Panc1 (cell line): ENCODE measurements around the gene TARS1. TPM values are rescaled to one million over a fixed set of nuclear protein-coding genes. Genes with fewer than 3 reads are reported as not detected.

Experiments used
- ATAC-seq: fragments of 200-7000 bp; cut with Tn5 transposase; 2 replicates; pipeline ENCODE4 v1.9.1; 2020; ENCODE audit warnings: mild to moderate bottlenecking, moderate library complexity
- BruUV-seq: library from RNA; stranded (reverse); fragments of 400-500 nt; replicated peaks from 2 replicates; lab custom pipeline; 2021; lab: Mats Ljungman, UMichigan
- CTCF ChIA-PET: fragments of 300-600 bp; sonication (Branson Sonifier 250); formaldehyde crosslinking; loops from one replicate; lab custom pipeline; 2022; ENCODE audit warnings: antibody characterized with exemption; lab: Charles Lee
- POLR2A ChIA-PET: fragments of 300-600 bp; sonication (Branson Sonifier 250); formaldehyde crosslinking; loops from one replicate; lab custom pipeline; 2022; ENCODE audit warnings: antibody characterized with exemption; lab: Charles Lee
- DNase-seq: peaks from one replicate; pipeline ENCODE4 v3.0.0-alpha.2; 2010; ENCODE audit warnings: low read depth, low spot score
- H3K27ac ChIP-seq: 2 replicates; pipeline ENCODE4 v1.5.1; 2011; ENCODE audit warnings: mild to moderate bottlenecking, low read length, inconsistent platforms
- H3K27me3 ChIP-seq: fragments of 200-500 bp; sonication (Bioruptor generic); 2 replicates; pipeline ENCODE4 v1.6.0; 2014; ENCODE audit warnings: low read length, inconsistent platforms; ENCODE audit not compliant: control insufficient read depth, insufficient read depth
- H3K36me3 ChIP-seq: fragments of 200-500 bp; sonication (Bioruptor generic); 2 replicates; pipeline ENCODE4 v1.5.1; 2014; ENCODE audit warnings: inconsistent platforms, mild to moderate bottlenecking, low read length, moderate library complexity; ENCODE audit not compliant: control insufficient read depth, insufficient read depth
- H3K4me1 ChIP-seq: 2 replicates; pipeline ENCODE4 v1.5.1; 2011; ENCODE audit warnings: inconsistent platforms, mild to moderate bottlenecking, low read length, moderate library complexity; ENCODE audit not compliant: control insufficient read depth, insufficient read depth
- H3K4me3 ChIP-seq, 2 experiments: 2 replicates each; pipeline ENCODE4 v1.5.1; 2011 to 2012; ENCODE audit warnings: low read depth in 2 of 2, low read length in 2 of 2, mild to moderate bottlenecking in 2 of 2, inconsistent platforms in 1 of 2, moderate library complexity in 1 of 2
- H3K9me3 ChIP-seq: fragments of 200-500 bp; sonication (Bioruptor generic); 2 replicates; pipeline ENCODE4 v1.5.1; 2014; ENCODE audit warnings: low read depth, mild to moderate bottlenecking, inconsistent platforms, low read length, moderate library complexity; ENCODE audit not compliant: control insufficient read depth, insufficient read depth
- CTCF ChIP-seq: fragments of 450-650 bp; IDR thresholded peaks from 2 replicates; pipeline ENCODE4 v1.5.1; 2017; ENCODE audit warnings: mild to moderate bottlenecking
- POLR2AphosphoS5 ChIP-seq: IDR thresholded peaks from 2 replicates; pipeline ENCODE4 v1.6.1; 2012; ENCODE audit warnings: mild to moderate bottlenecking, low read depth, low read length, moderate library complexity
- SIN3A ChIP-seq: IDR thresholded peaks from 2 replicates; pipeline ENCODE4 v1.6.1; 2012; ENCODE audit warnings: low read depth, mild to moderate bottlenecking, low read length, moderate library complexity, borderline replicate concordance; ENCODE audit not compliant: insufficient read depth
- TCF7L2 ChIP-seq: IDR thresholded peaks from 2 replicates; pipeline ENCODE4 v1.6.1; 2011; ENCODE audit warnings: mild to moderate bottlenecking, low read depth, low read length, inconsistent platforms
- in situ Hi-C: cut with HindIII; loops from 2 replicates; pipeline ENCODE4 v1.10.0; 2016; ENCODE audit warnings: low sequenced_read_pairs, low pct_unique_long_range_greater_than_20kb
- intact Hi-C: fragments of 100-400 bp; cut with micrococcal nuclease; formaldehyde crosslinking; loops from one replicate; pipeline ENCODE4 v1.10.0; 2022; ENCODE audit not compliant: unreplicated experiment
- total RNA-seq: library from RNA; stranded (reverse); gene quantifications from one replicate; pipeline ENCODE4 v1.2.1, GENCODE V29; 2021; ENCODE audit not compliant: unreplicated experiment
- TF ChIP-seq, protein P1 (sequence below), 2 experiments: IDR thresholded peaks; 2 replicates each; pipeline ENCODE4 v1.6.1; 2011 to 2012; ENCODE audit warnings: low read depth in 2 of 2, control low read depth in 1 of 2, low read length in 1 of 2, mild to moderate bottlenecking in 1 of 2, moderate library complexity in 1 of 2; ENCODE audit not compliant: insufficient read depth in 1 of 2

The TARS1 gene
- total RNA-seq, 1 experiment from 2014 or later: 258 TPM

- BruUV-seq: no TSS peak
- peaks cover 3% of the 10 kb centered on the region; the same call in 1 of the 2 replicates for H3K36me3 ChIP-seq
- ATAC-seq: no peak
- H3K27ac ChIP-seq: no peak overlapping the region
- H3K9me3 ChIP-seq: no peaks in the 10 kb centered on the region
- ChIA-PET CTCF (no interaction called here), POLR2A (no interaction called here)
- no peak overlapping the region for H3K4me3 ChIP-seq
- H3K27me3 ChIP-seq: no peaks in the 10 kb centered on the region
- H3K4me1 ChIP-seq: no peaks in the 10 kb centered on the region
- no peak for DNase-seq
- intact Hi-C loops (loop anchor here (10.0 kb wide), 1 partner anchor 455 kb away; the partner anchor contains the start of gene RXFP3), in situ Hi-C loops (no loop called here)
- TF ChIP-seq POLR2AphosphoS5 (no peak), SIN3A (no peak), TCF7L2 (no peak), CTCF (no peak)
- TF ChIP-seq, protein P1, sequence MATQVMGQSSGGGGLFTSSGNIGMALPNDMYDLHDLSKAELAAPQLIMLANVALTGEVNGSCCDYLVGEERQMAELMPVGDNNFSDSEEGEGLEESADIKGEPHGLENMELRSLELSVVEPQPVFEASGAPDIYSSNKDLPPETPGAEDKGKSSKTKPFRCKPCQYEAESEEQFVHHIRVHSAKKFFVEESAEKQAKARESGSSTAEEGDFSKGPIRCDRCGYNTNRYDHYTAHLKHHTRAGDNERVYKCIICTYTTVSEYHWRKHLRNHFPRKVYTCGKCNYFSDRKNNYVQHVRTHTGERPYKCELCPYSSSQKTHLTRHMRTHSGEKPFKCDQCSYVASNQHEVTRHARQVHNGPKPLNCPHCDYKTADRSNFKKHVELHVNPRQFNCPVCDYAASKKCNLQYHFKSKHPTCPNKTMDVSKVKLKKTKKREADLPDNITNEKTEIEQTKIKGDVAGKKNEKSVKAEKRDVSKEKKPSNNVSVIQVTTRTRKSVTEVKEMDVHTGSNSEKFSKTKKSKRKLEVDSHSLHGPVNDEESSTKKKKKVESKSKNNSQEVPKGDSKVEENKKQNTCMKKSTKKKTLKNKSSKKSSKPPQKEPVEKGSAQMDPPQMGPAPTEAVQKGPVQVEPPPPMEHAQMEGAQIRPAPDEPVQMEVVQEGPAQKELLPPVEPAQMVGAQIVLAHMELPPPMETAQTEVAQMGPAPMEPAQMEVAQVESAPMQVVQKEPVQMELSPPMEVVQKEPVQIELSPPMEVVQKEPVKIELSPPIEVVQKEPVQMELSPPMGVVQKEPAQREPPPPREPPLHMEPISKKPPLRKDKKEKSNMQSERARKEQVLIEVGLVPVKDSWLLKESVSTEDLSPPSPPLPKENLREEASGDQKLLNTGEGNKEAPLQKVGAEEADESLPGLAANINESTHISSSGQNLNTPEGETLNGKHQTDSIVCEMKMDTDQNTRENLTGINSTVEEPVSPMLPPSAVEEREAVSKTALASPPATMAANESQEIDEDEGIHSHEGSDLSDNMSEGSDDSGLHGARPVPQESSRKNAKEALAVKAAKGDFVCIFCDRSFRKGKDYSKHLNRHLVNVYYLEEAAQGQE (IDR thresholded peaks at IDR 0.05; ENCODE audit: insufficient read depth in 1 of 2, low read depth in 2 of 2, low read length in 1 of 2): no peak
These were observed 38.5 kb downstream of the TARS1 start for GRCh38 chr5:33479311-33479710.

DNA sequence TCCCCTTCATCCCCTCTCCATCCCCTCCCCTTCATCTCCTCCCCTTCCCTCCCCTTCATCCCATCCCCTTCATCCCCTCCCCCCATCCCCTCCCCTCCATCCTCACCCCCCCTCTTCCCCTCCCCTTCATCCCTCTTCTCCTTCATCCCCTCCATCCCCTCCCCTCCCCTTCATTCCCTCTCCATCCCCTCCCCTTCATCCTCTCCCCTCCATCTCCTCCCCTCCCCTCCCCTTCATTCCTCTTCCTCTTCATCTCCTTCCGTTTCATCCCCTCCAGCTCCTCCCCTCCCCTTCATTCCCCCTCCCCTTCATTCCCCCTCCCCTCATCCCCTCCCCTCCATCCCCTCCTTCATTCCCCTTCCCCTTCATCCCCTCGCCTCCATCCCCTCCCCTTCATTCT, 40.1 kb downstream of the TARS1 start:
- no peak overlapping the region for H3K4me3 ChIP-seq
- DNase-seq (no peak), ATAC-seq (no peak)
- no peak overlapping the region for H3K27ac ChIP-seq
- in situ Hi-C loops: no loop called here
- ChIA-PET POLR2A (no interaction called here), CTCF (no interaction called here)
- H3K9me3 ChIP-seq: no peaks in the 10 kb centered on the region
- intact Hi-C loops: no loop called here
- no peaks in the 10 kb centered on the region for H3K36me3 ChIP-seq
- no TSS peak for BruUV-seq
- TF ChIP-seq SIN3A (no peak), POLR2AphosphoS5 (no peak), TCF7L2 (no peak), CTCF (no peak)
- TF ChIP-seq, protein P1 (IDR thresholded peaks at IDR 0.05; ENCODE audit: insufficient read depth in 1 of 2, low read depth in 2 of 2, low read length in 1 of 2): no peak
- H3K27me3 ChIP-seq: no peaks in the 10 kb centered on the region
- H3K4me1 ChIP-seq: no peaks in the 10 kb centered on the region
